Measurements from ENCODE around the gene CATSPERE. TPM values are rescaled to one million over a fixed set of nuclear protein-coding genes. Genes with fewer than 3 reads are reported as not detected.

CATSPERE gene
- total and polyA plus RNA-seq, 9 of the 15 experiments (the other 6 are each of a cell fraction or from before 2014, with no cell fraction given) = 0.06 to 0.16 (median 0.09) TPM; not detected in 3

DNA sequence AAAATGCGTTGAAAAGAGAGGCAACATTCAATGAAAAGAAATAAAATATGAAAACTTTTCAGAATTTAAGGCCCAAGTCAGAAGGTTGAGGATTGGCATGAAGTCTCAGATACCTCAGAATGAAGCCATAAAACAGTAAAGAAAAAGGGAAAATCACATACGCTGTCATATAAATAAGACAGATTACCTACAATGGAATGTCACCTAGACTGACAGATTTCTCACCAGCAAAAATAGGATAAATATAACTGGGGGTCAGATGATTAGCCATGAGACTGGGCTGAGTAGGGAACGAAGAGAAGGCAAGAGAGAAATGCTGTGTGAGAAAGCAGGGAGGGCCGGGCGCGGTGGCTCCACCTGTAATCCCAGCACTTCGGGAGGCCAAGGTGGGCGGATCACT is 140.3 kb downstream of the CATSPERE start:
- ChIA-PET POLR2A (no interaction called here), CTCF (ENCODE audit: low intra/inter-chr PET ratio) (no interaction called here)
- no peak for DNase-seq (ENCODE audit: extremely low read depth in 1 of 4, low spot score in 3 of 4)
- no peaks in the 10 kb centered on the region for H3K36me3 ChIP-seq (ENCODE audit: control insufficient read depth, insufficient read depth, low read length)
- H3K4me3 ChIP-seq = no peak overlapping the region
- no peak for TF ChIP-seq ZFP30 (CRISPR knock-in tag; IDR thresholded peaks at IDR 0.05; ENCODE audit: borderline replicate concordance)
- 0 out of 2 replicates have a peak, but pooled peaks have one; percentile 59 for TF ChIP-seq EZH2 (IDR thresholded peaks at IDR 0.05; ENCODE audit: borderline replicate concordance, low read depth, low read length)
- no peaks in the 10 kb centered on the region for H3K9me3 ChIP-seq (replicated peaks; ENCODE audit: control insufficient read depth, insufficient read depth, low read depth, low read length)
- H3K9me1 ChIP-seq (ENCODE audit: control insufficient read depth, insufficient read depth, low read length) = no peaks in the 10 kb centered on the region
- in situ Hi-C loops (cut with MboI) = loop anchor here (25.0 kb wide), 1 partner anchor 436 kb away; no protein-coding TSS in a partner anchor
- H3K9ac ChIP-seq (ENCODE audit: insufficient read depth in 1 of 2, low read depth in 2 of 2, low read length in 2 of 2) = no peak overlapping the region
- no peak overlapping the region for H2AFZ ChIP-seq (ENCODE audit: low read depth, low read length)
- no TSS peak for BruUV-seq (replicated peaks)
- no peak overlapping the region for H3K4me2 ChIP-seq (ENCODE audit: insufficient read depth, low read length)
- no peaks in the 10 kb centered on the region for H4K20me1 ChIP-seq (replicated peaks; ENCODE audit: control insufficient read depth, insufficient read depth, low read length)
- intact Hi-C loops (cut with micrococcal nuclease) = loop anchor here (5.0 kb wide), 1 partner anchor 121 kb away; no protein-coding TSS in a partner anchor
- no peak overlapping the region for H3K27ac ChIP-seq (ENCODE audit: extremely low read depth, low read depth, low read length)
- WGBS (ENCODE audit: insufficient coverage, low coverage, missing lambda C conversion rate) = 3% methylated on average over 8 of the region's 8 CpGs
- no peak for FAIRE-seq
- no peaks in the 10 kb centered on the region for H3K79me2 ChIP-seq (ENCODE audit: control insufficient read depth, insufficient read depth, low read length)
- no peaks in the 10 kb centered on the region; a peak in 1 of 5 replicates for H3K4me1 ChIP-seq (replicated peaks in 1 of 2; ENCODE audit: control insufficient read depth in 2 of 2, insufficient read depth in 2 of 2, low read length in 2 of 2)
- H3K27me3 ChIP-seq (ENCODE audit: control insufficient read depth in 2 of 2, insufficient read depth in 2 of 2, low read length in 2 of 2) = peaks cover 28 to 43% of the 10 kb centered on the region in 2 experiments
- no peak for ATAC-seq

DNA sequence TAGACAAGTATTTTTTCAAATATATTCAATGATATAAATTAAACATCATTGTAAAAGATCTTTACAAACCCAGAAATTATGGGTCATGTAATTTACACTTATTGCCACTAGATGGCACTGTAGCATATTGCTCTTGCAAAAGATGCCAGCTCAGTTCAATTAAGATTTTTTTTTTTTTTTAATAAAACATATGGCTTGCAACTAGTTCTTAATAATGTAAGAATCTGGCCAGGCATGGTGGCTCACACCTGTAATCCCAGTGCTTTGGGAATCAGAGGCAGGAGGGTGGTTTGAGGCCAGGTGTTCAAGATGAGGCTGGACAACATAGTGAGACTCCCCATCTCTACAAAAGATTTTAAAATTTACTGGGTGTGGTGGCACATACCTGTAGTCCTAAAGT is 142.4 kb downstream of the CATSPERE start:
- no peaks in the 10 kb centered on the region for H3K9me3 ChIP-seq (replicated peaks; ENCODE audit: control insufficient read depth, insufficient read depth, low read depth, low read length)
- H3K27ac ChIP-seq (ENCODE audit: extremely low read depth, low read depth, low read length) = no peak overlapping the region
- FAIRE-seq (peak; percentile 35), DNase-seq (ENCODE audit: extremely low read depth in 1 of 4, low spot score in 3 of 4) (peak; percentile 27 to 42 (median 34)), ATAC-seq (peak; percentile 33; the same call in 1 of the 3 replicates)
- H3K4me3 ChIP-seq = no peak overlapping the region
- H3K36me3 ChIP-seq (ENCODE audit: control insufficient read depth, insufficient read depth, low read length) = no peaks in the 10 kb centered on the region
- no peak overlapping the region for H3K9ac ChIP-seq (ENCODE audit: insufficient read depth in 1 of 2, low read depth in 2 of 2, low read length in 2 of 2)
- in situ Hi-C loops (cut with MboI) = loop anchor here (25.0 kb wide), 1 partner anchor 434 kb away; no protein-coding TSS in a partner anchor
- ChIA-PET CTCF (ENCODE audit: low intra/inter-chr PET ratio) (interaction anchor here (0.6 to 2.7 kb wide), 10 partner anchors 32 to 498 kb away, joined by 3 to 23 read pairs (median 6); no protein-coding TSS in a partner anchor), POLR2A (interaction anchor here (0.6 to 1.2 kb wide), 5 partner anchors 12 to 1371 kb away, joined by 3 to 4 read pairs (median 3); no protein-coding TSS in a partner anchor)
- BruUV-seq (replicated peaks) = no TSS peak
- H3K79me2 ChIP-seq (ENCODE audit: control insufficient read depth, insufficient read depth, low read length) = no peaks in the 10 kb centered on the region
- intact Hi-C loops (cut with micrococcal nuclease) = loop anchor here (1.0 to 5.0 kb wide), 3 partner anchors 119 to 439 kb away; no protein-coding TSS in a partner anchor
- H2AFZ ChIP-seq (ENCODE audit: low read depth, low read length) = no peak overlapping the region
- H3K9me1 ChIP-seq (ENCODE audit: control insufficient read depth, insufficient read depth, low read length) = no peaks in the 10 kb centered on the region
- peaks cover 27 to 57% of the 10 kb centered on the region in 2 experiments for H3K27me3 ChIP-seq (ENCODE audit: control insufficient read depth in 2 of 2, insufficient read depth in 2 of 2, low read length in 2 of 2)
- H3K4me1 ChIP-seq (replicated peaks in 1 of 2; ENCODE audit: control insufficient read depth in 2 of 2, insufficient read depth in 2 of 2, low read length in 2 of 2) = no peaks in the 10 kb centered on the region; a peak in 1 of 5 replicates
- no peaks in the 10 kb centered on the region for H4K20me1 ChIP-seq (replicated peaks; ENCODE audit: control insufficient read depth, insufficient read depth, low read length)
- H3K4me2 ChIP-seq (ENCODE audit: insufficient read depth, low read length) = no peak overlapping the region
- TF ChIP-seq TFE3 (CRISPR knock-in tag; IDR thresholded peaks at IDR 0.05) = no peak
- TF ChIP-seq ZBTB11 (CRISPR knock-in tag; IDR thresholded peaks at IDR 0.05) = no peak
- no peak for TF ChIP-seq SETDB1 (IDR thresholded peaks at IDR 0.05; ENCODE audit: low read length)
- peak; percentile 51 to 91 (median 58); a peak in 5 of 6 replicates for TF ChIP-seq CTCF (IDR thresholded peaks at IDR 0.05 in 2 of 3, conservative IDR thresholded peaks at IDR 0.05 in 1 of 3; ENCODE audit: insufficient read depth in 2 of 3, low read depth in 1 of 3, low read length in 3 of 3)
- TF ChIP-seq MAFF (IDR thresholded peaks at IDR 0.05; ENCODE audit: low read length) = peak; percentile 32
